HG02938 (cell line): ENCODE data around the gene CIAO3.
"Not testable (repeated sequence)": the region's sequence is repeated elsewhere in the genome, so short reads cannot be mapped to it uniquely, and the experiment has no call there.

Experiments
- ATAC-seq: cut with Tn5 transposase; IDR thresholded peaks from one replicate; pipeline ENCODE4 v1.9.1; 2021; ENCODE audit warnings: mild to moderate bottlenecking, moderate library complexity; ENCODE audit not compliant: unreplicated experiment

CIAO3 gene

GRCh38 chr16:776298-776697 lies 35.5 kb upstream of the CIAO3 start:
- not testable (repeated sequence) for ATAC-seq

GRCh38 chr16:775236-775796 lies 34.5 kb upstream of the CIAO3 start:
- ATAC-seq = no peak

GRCh38 chr16:774086-775001 lies 33.5 kb upstream of the CIAO3 start:
- ATAC-seq = no peak

- no peak for ATAC-seq
Observed at GRCh38 chr16:772959-773358, 32.2 kb upstream of the CIAO3 start.

- no peak for ATAC-seq
Observed at GRCh38 chr16:770411-770810, 29.6 kb upstream of the CIAO3 start.

- ATAC-seq = no peak
Observed at GRCh38 chr16:769934-770333, 29.1 kb upstream of the CIAO3 start.

- no peak for ATAC-seq
Observed at GRCh38 chr16:769184-769784, 28.5 kb upstream of the CIAO3 start.

- no peak for ATAC-seq
Observed at GRCh38 chr16:768428-768827, 27.6 kb upstream of the CIAO3 start.

- ATAC-seq = no peak
Observed at GRCh38 chr16:767743-768235, 27.0 kb upstream of the CIAO3 start.

- ATAC-seq = no peak
Observed at GRCh38 chr16:766820-767640, 26.2 kb upstream of the CIAO3 start.

- no peak for ATAC-seq
Observed at GRCh38 chr16:766008-766819, 25.4 kb upstream of the CIAO3 start.

GRCh38 chr16:765488-765865 lies 24.7 kb upstream of the CIAO3 start:
- ATAC-seq = no peak

GRCh38 chr16:764848-765487 lies 24.2 kb upstream of the CIAO3 start:
- no peak for ATAC-seq

GRCh38 chr16:764184-764750 lies 23.5 kb upstream of the CIAO3 start:
- no peak for ATAC-seq

GRCh38 chr16:763369-764183 lies 22.8 kb upstream of the CIAO3 start:
- ATAC-seq = no peak

- ATAC-seq = no peak
Observed at GRCh38 chr16:762595-763268, 21.9 kb upstream of the CIAO3 start.

- no peak for ATAC-seq
Observed at GRCh38 chr16:761625-762513, 21.1 kb upstream of the CIAO3 start.
